ENCODE measurements around the gene VMP1. TPM values are rescaled to one million over a fixed set of nuclear protein-coding genes. Genes with fewer than 3 reads are reported as not detected.

Gene VMP1
- total and polyA plus RNA-seq, 2 experiments from 2014 or later, result 134 to 216 TPM

DNA sequence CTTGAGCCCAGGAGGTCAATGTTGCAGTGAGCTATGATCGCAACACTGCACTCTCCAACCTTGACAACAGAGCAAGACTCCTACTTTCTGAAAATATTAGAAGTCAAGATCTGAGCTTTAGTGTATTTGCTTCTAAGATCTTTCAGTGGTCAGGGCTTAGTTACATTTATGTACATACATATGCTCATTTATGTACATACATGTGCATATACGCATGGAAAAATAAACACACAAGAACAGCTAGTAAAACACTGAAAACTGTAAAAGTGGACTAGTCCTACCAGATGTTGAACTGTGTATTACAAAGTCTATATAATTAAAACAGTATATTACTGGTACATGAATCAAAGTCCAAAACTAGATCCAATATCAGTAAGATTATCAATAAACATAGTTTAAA, 28.5 kb upstream of the VMP1 start:
- Histone ChIP-seq H3K36me3 (ENCODE audit: low read depth) (peaks cover 99% of the 10 kb centered on the region), H3K27me3 (replicated peaks; ENCODE audit: insufficient read depth) (no peaks in the 10 kb centered on the region), H3K9me2 (ENCODE audit: insufficient read depth) (no peaks in the 10 kb centered on the region), H3F3A (ENCODE audit: insufficient read depth) (peaks cover 60% of the 10 kb centered on the region), H3K9ac (no peak overlapping the region), H4K20me1 (ENCODE audit: insufficient read depth) (no peaks in the 10 kb centered on the region), H3K79me2 (ENCODE audit: insufficient read depth) (peaks cover 93% of the 10 kb centered on the region), H3K9me3 (ENCODE audit: low read depth) (no peaks in the 10 kb centered on the region), H3K27ac (no peak overlapping the region), H3K4me2 (ENCODE audit: unreplicated experiment) (no peak overlapping the region), H2AFZ (no peak overlapping the region), H3K4me3 (no peak overlapping the region), H3K4me1 (ENCODE audit: insufficient read depth) (peaks cover 12% of the 10 kb centered on the region)
- WGBS, 2 experiments (ENCODE audit: low coverage in 1 of 2, low lambda C conversion rate in 2 of 2, missing lambda C conversion rate in 2 of 2), result 98 to 100% methylated on average over 2 of the region's 2 CpGs
- no peak for TF ChIP-seq EZH2phosphoT487 (IDR thresholded peaks at IDR 0.05; ENCODE audit: insufficient read depth, low read depth)
- TF ChIP-seq EZH2 (IDR thresholded peaks at IDR 0.05; ENCODE audit: insufficient read depth, poor library complexity, severe bottlenecking), result no peak
- DNase-seq, result no peak
- in situ Hi-C loops (cut with MboI), result no loop called here

GRCh38 chr17:59680314-59680713, 27.1 kb upstream of the VMP1 start:
- Histone ChIP-seq H3K9me3 (ENCODE audit: low read depth) (no peaks in the 10 kb centered on the region), H4K20me1 (ENCODE audit: insufficient read depth) (no peaks in the 10 kb centered on the region), H3K27ac (peak overlapping the region; percentile 10), H3K9ac (no peak overlapping the region), H3K27me3 (replicated peaks; ENCODE audit: insufficient read depth) (no peaks in the 10 kb centered on the region), H3K36me3 (ENCODE audit: low read depth) (peaks cover 99% of the 10 kb centered on the region), H3K9me2 (ENCODE audit: insufficient read depth) (no peaks in the 10 kb centered on the region), H3K4me3 (0 out of 2 replicates have a peak overlapping the region, but pooled peaks have one; percentile 12), H3K4me1 (ENCODE audit: insufficient read depth) (peaks cover 12% of the 10 kb centered on the region), H3K4me2 (ENCODE audit: unreplicated experiment) (peak overlapping the region; percentile 23), H3K79me2 (ENCODE audit: insufficient read depth) (peaks cover 93% of the 10 kb centered on the region), H2AFZ (no peak overlapping the region), H3F3A (ENCODE audit: insufficient read depth) (peaks cover 66% of the 10 kb centered on the region)
- TF ChIP-seq EZH2 (IDR thresholded peaks at IDR 0.05; ENCODE audit: insufficient read depth, poor library complexity, severe bottlenecking) (no peak), EZH2phosphoT487 (IDR thresholded peaks at IDR 0.05; ENCODE audit: insufficient read depth, low read depth) (no peak)
- in situ Hi-C loops (cut with MboI), result no loop called here
- DNase-seq, result peak; percentile 48
- WGBS, 2 experiments (ENCODE audit: low coverage in 1 of 2, low lambda C conversion rate in 2 of 2, missing lambda C conversion rate in 2 of 2), result 50 to 55% methylated on average over 4 of the region's 4 CpGs

DNA sequence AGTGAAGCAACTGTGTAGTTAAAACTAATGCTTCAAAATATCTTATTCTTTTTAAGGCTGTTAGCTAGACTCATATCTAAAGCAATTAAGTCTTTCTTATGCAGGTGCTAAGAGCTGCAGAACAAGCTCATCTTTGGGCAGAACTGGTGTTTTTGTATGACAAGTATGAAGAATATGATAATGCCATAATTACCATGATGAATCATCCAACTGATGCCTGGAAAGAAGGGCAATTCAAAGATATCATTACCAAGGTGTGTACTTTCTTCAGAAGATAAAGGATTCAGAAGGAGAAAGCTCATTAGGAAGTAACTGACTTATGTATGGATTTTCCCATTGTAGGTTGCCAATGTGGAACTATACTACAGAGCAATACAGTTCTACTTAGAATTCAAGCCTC, 24.2 kb upstream of the VMP1 start:
- peaks cover 93% of the 10 kb centered on the region for H3K79me2 ChIP-seq (ENCODE audit: insufficient read depth)
- H3F3A ChIP-seq (ENCODE audit: insufficient read depth), result peaks cover 79% of the 10 kb centered on the region
- H3K4me1 ChIP-seq (ENCODE audit: insufficient read depth), result peaks cover 15% of the 10 kb centered on the region
- peaks cover 92% of the 10 kb centered on the region for H3K36me3 ChIP-seq (ENCODE audit: low read depth)
- no peaks in the 10 kb centered on the region for H3K9me2 ChIP-seq (ENCODE audit: insufficient read depth)
- TF ChIP-seq EZH2 (IDR thresholded peaks at IDR 0.05; ENCODE audit: insufficient read depth, poor library complexity, severe bottlenecking), result no peak
- no peak for TF ChIP-seq EZH2phosphoT487 (IDR thresholded peaks at IDR 0.05; ENCODE audit: insufficient read depth, low read depth)
- no peak for DNase-seq
- H3K4me3 ChIP-seq, result no peak overlapping the region
- no peak overlapping the region for H2AFZ ChIP-seq
- no peak overlapping the region for H3K4me2 ChIP-seq (ENCODE audit: unreplicated experiment)
- H3K9me3 ChIP-seq (ENCODE audit: low read depth), result no peaks in the 10 kb centered on the region
- H3K9ac ChIP-seq, result no peak overlapping the region
- no peaks in the 10 kb centered on the region for H4K20me1 ChIP-seq (ENCODE audit: insufficient read depth)
- H3K27ac ChIP-seq, result no peak overlapping the region
- in situ Hi-C loops (cut with MboI), result no loop called here
- no peaks in the 10 kb centered on the region for H3K27me3 ChIP-seq (replicated peaks; ENCODE audit: insufficient read depth)

GRCh38 chr17:59684967-59685366, 22.5 kb upstream of the VMP1 start:
- TF ChIP-seq EZH2phosphoT487 (IDR thresholded peaks at IDR 0.05; ENCODE audit: insufficient read depth, low read depth) (no peak), EZH2 (IDR thresholded peaks at IDR 0.05; ENCODE audit: insufficient read depth, poor library complexity, severe bottlenecking) (no peak)
- WGBS, 2 experiments (ENCODE audit: low coverage in 1 of 2, low lambda C conversion rate in 2 of 2, missing lambda C conversion rate in 2 of 2), result 89 to 92% methylated on average over 6 of the region's 6 CpGs
- Histone ChIP-seq H3K4me3 (no peak overlapping the region), H3K36me3 (ENCODE audit: low read depth) (peaks cover 87% of the 10 kb centered on the region), H3K27ac (no peak overlapping the region), H3K9me3 (ENCODE audit: low read depth) (no peaks in the 10 kb centered on the region), H3K9ac (no peak overlapping the region), H3K27me3 (replicated peaks; ENCODE audit: insufficient read depth) (no peaks in the 10 kb centered on the region), H3K4me1 (ENCODE audit: insufficient read depth) (peaks cover 20% of the 10 kb centered on the region), H3F3A (ENCODE audit: insufficient read depth) (peaks cover 86% of the 10 kb centered on the region), H3K9me2 (ENCODE audit: insufficient read depth) (no peaks in the 10 kb centered on the region), H2AFZ (no peak overlapping the region), H3K4me2 (ENCODE audit: unreplicated experiment) (no peak overlapping the region), H3K79me2 (ENCODE audit: insufficient read depth) (peaks cover 98% of the 10 kb centered on the region), H4K20me1 (ENCODE audit: insufficient read depth) (no peaks in the 10 kb centered on the region)
- DNase-seq, result no peak
- in situ Hi-C loops (cut with MboI), result no loop called here

GRCh38 chr17:59688008-59688407, 19.4 kb upstream of the VMP1 start:
- H3K27ac ChIP-seq, result peak overlapping the region; percentile 57
- H3K27me3 ChIP-seq (replicated peaks; ENCODE audit: insufficient read depth), result no peaks in the 10 kb centered on the region
- peak overlapping the region; percentile 33; the same call in 1 of the 2 replicates for H3K9ac ChIP-seq
- no peak overlapping the region for H2AFZ ChIP-seq
- in situ Hi-C loops (cut with MboI), result no loop called here
- no peaks in the 10 kb centered on the region for H3K9me3 ChIP-seq (ENCODE audit: low read depth)
- H3K79me2 ChIP-seq (ENCODE audit: insufficient read depth), result peaks cover 98% of the 10 kb centered on the region
- H4K20me1 ChIP-seq (ENCODE audit: insufficient read depth), result no peaks in the 10 kb centered on the region
- 93 to 100% methylated on average over 1 of the region's 1 CpG for WGBS, 2 experiments (ENCODE audit: low coverage in 1 of 2, low lambda C conversion rate in 2 of 2, missing lambda C conversion rate in 2 of 2)
- no peak for TF ChIP-seq EZH2 (IDR thresholded peaks at IDR 0.05; ENCODE audit: insufficient read depth, poor library complexity, severe bottlenecking)
- TF ChIP-seq EZH2phosphoT487 (IDR thresholded peaks at IDR 0.05; ENCODE audit: insufficient read depth, low read depth), result no peak
- no peak overlapping the region for H3K4me2 ChIP-seq (ENCODE audit: unreplicated experiment)
- peaks cover 11% of the 10 kb centered on the region; the same call in 1 of the 2 replicates for H3K4me1 ChIP-seq (ENCODE audit: insufficient read depth)
- peaks cover 85% of the 10 kb centered on the region for H3F3A ChIP-seq (ENCODE audit: insufficient read depth)
- no peak overlapping the region for H3K4me3 ChIP-seq
- peaks cover 82% of the 10 kb centered on the region for H3K36me3 ChIP-seq (ENCODE audit: low read depth)
- no peaks in the 10 kb centered on the region for H3K9me2 ChIP-seq (ENCODE audit: insufficient read depth)
- DNase-seq, result peak; percentile 68
